Body of pancreas (tissue), 4 donors: ENCODE results near the gene NOP16.

Source experiments
- POLR2A ChIP-seq, 3 donors: fragments of 450-650 bp; IDR thresholded peaks; one replicate each; pipeline ENCODE4 v1.6.1; 2016; ENCODE audit warnings: antibody characterized with exemption in 3 of 3, mild to moderate bottlenecking in 2 of 3
- TF ChIP-seq, protein P1 (sequence below), 7 experiments: fragments of 450-650 bp in 4 of 7; fragments of 200-600 bp in 3 of 7; sonication (generic) in 3 of 7; IDR thresholded peaks; one replicate each; pipeline ENCODE4 v1.5.1; 2016 to 2019; ENCODE audit warnings: antibody characterized with exemption in 7 of 7

DNA sequence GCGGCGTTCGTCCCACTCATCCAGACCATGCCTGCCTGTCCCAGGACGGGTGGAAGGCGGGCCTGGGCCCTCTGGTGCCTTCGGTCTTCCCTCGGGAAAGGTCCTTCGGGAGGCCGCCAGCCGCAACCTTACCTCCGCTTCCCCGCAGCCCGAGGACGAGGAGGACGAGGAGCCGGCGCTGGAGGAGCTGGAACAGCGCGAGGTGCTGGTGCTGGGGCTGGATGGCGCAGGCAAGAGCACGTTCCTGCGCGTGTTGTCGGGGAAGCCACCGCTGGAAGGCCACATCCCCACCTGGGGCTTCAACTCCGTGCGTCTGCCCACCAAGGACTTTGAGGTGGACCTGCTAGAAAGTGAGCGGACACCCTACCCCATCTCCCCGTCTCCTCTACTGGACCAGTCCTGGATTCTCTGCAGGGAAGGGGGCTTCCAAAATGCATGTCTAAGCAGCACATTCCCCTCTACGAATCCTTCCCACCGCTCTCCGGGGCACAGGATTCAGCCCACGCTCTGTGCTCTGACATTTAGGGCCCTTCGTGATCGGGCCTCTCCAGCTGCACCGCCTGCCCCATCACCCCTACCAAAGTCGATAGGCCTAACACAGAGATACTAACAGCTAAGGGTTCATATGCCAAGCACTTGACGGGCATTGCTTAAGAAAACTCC lies 22.0 kb downstream of the NOP16 start:
- no peak for TF ChIP-seq POLR2A (IDR thresholded peaks at IDR 0.05)
- TF ChIP-seq, protein P1, sequence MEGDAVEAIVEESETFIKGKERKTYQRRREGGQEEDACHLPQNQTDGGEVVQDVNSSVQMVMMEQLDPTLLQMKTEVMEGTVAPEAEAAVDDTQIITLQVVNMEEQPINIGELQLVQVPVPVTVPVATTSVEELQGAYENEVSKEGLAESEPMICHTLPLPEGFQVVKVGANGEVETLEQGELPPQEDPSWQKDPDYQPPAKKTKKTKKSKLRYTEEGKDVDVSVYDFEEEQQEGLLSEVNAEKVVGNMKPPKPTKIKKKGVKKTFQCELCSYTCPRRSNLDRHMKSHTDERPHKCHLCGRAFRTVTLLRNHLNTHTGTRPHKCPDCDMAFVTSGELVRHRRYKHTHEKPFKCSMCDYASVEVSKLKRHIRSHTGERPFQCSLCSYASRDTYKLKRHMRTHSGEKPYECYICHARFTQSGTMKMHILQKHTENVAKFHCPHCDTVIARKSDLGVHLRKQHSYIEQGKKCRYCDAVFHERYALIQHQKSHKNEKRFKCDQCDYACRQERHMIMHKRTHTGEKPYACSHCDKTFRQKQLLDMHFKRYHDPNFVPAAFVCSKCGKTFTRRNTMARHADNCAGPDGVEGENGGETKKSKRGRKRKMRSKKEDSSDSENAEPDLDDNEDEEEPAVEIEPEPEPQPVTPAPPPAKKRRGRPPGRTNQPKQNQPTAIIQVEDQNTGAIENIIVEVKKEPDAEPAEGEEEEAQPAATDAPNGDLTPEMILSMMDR (IDR thresholded peaks at IDR 0.05): no peak
